ES-I3 (cell line): ENCODE measurements around the gene CNTNAP2.
A peak's percentile ranks its signal among the peaks of the same experiment; 100 is the strongest.
"Not testable (repeated sequence)": the region's sequence is repeated elsewhere in the genome, so short reads cannot be mapped to it uniquely, and the experiment has no call there.

Experiments used
- H3K36me3 ChIP-seq: 2 replicates; pipeline ENCODE4 v1.6.1; 2013; ENCODE audit warnings: mild to moderate bottlenecking, low read length, control low read depth, moderate library complexity; ENCODE audit not compliant: insufficient read depth
- H3K4me1 ChIP-seq: 2 replicates; pipeline ENCODE4 v1.6.1; 2013; ENCODE audit warnings: mild to moderate bottlenecking, control low read depth, low read length; ENCODE audit not compliant: insufficient read depth
- H3K9ac ChIP-seq: 2 replicates; pipeline ENCODE4 v1.6.1; 2013; ENCODE audit warnings: low read depth, mild to moderate bottlenecking, low read length, moderate library complexity
- H3K9me3 ChIP-seq: 2 replicates; pipeline ENCODE4 v1.6.1; 2013; ENCODE audit warnings: mild to moderate bottlenecking, low read length, moderate library complexity; ENCODE audit not compliant: control insufficient read depth, insufficient read depth

Gene CNTNAP2

DNA sequence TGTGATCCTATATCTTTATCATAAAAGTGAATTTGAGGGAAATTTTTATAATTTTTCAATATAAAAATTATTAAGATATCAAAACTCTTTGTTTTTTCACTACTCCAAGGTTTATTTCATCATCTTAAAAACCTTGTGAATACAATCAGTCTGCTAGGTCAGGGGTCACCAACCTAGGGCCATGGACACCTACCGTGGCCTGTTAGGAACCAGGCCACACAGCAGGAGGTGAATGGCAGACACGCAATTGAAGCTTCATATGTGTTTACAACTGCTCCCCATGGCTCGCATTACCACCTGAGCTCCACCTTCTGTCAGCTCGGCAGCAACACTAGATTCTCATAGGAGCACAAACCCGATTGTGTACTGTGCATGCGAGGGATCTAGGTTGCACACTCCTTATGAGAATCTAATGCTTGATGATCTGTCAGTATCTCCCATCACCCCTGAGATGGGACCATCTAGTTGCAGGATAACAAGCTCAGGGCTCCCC, 2202.8 kb downstream of the CNTNAP2 start:
- no peaks in the 10 kb centered on the region for H3K9me3 ChIP-seq
- H3K36me3 ChIP-seq, result no peaks in the 10 kb centered on the region
- H3K4me1 ChIP-seq, result peaks cover 25% of the 10 kb centered on the region
- H3K9ac ChIP-seq, result no peak overlapping the region

DNA sequence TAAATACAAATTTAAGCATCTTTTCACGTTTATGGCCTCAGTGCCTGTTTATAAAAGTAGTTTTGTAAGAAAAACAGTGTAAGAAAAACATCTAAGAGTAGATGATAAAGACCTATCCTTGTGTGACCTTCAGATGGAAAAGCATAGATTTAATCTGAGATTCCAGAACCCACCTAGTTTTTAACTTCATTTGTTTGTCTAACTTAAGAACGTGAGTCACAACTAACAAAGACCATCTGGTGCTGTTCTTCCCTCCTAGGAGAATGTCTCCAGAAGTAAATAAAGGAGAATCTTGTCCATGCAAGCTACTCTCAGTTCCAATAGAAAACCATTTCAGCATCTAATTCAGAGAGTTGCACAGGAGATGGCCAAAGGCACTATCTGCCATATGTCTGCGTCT, 2208.6 kb downstream of the CNTNAP2 start:
- Histone ChIP-seq H3K9ac (no peak overlapping the region), H3K9me3 (no peaks in the 10 kb centered on the region; the same call in 1 of the 2 replicates), H3K36me3 (no peaks in the 10 kb centered on the region), H3K4me1 (peaks cover 15% of the 10 kb centered on the region)

DNA sequence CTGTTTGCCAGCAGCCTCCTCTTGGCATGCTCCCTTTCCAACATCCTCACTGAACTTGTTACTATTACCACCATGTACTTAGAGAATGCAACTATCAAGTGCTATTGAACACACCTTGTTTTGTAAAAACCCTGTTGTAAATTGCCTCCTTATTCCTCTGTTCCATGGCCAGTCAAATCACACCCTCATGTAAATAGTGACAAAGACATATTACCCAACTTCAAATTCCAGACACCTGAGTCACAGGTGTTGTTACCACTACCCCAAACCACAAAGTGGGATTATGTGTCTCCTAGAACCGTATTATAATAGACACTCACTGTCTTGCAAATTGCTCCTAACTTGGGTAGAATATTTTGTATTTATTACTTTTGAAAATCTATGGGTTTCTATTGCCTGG, 2210.8 kb downstream of the CNTNAP2 start:
- Histone ChIP-seq H3K9me3 (no peaks in the 10 kb centered on the region; the same call in 1 of the 2 replicates), H3K9ac (no peak overlapping the region), H3K4me1 (peaks cover 15% of the 10 kb centered on the region), H3K36me3 (no peaks in the 10 kb centered on the region)

GRCh38 chr7:148328906-148329305, 2212.3 kb downstream of the CNTNAP2 start:
- Histone ChIP-seq H3K36me3 (no peaks in the 10 kb centered on the region), H3K9ac (no peak overlapping the region), H3K9me3 (no peaks in the 10 kb centered on the region; the same call in 1 of the 2 replicates), H3K4me1 (peaks cover 15% of the 10 kb centered on the region)

GRCh38 chr7:148330124-148330818, 2213.7 kb downstream of the CNTNAP2 start:
- H3K9me3 ChIP-seq, result no peaks in the 10 kb centered on the region; the same call in 1 of the 2 replicates

GRCh38 chr7:148330822-148331221, 2214.2 kb downstream of the CNTNAP2 start:
- Histone ChIP-seq H3K4me1 (peaks cover 29% of the 10 kb centered on the region), H3K9me3 (no peaks in the 10 kb centered on the region; the same call in 1 of the 2 replicates), H3K9ac (no peak overlapping the region), H3K36me3 (no peaks in the 10 kb centered on the region)

More at GRCh38 chr7:148330124-148330818, 2213.7 kb downstream of the CNTNAP2 start:
- Histone ChIP-seq H3K4me1 (peaks cover 23% of the 10 kb centered on the region), H3K36me3 (no peaks in the 10 kb centered on the region), H3K9ac (no peak overlapping the region)

DNA sequence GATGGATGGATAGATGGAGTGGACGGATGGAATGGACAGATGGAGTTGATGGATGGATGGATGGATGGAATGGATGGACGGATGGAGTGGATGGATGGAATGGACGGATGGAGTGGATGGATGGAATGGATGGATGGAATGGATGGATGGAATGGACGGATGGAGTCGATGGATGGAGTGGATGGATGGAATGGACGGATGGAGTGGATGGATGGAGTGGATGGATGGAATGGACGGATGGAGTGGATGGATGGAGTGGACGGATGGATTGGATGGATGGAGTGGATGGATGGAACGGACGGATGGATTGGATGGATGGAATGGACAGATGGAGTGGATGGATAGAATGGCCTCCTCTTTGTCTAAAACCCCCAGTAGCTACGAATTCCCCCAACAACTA, 2214.9 kb downstream of the CNTNAP2 start:
- not testable (repeated sequence) for H3K36me3 ChIP-seq, H3K9me3 ChIP-seq, H3K9ac ChIP-seq
- peaks cover 33% of the 10 kb centered on the region for H3K4me1 ChIP-seq

DNA sequence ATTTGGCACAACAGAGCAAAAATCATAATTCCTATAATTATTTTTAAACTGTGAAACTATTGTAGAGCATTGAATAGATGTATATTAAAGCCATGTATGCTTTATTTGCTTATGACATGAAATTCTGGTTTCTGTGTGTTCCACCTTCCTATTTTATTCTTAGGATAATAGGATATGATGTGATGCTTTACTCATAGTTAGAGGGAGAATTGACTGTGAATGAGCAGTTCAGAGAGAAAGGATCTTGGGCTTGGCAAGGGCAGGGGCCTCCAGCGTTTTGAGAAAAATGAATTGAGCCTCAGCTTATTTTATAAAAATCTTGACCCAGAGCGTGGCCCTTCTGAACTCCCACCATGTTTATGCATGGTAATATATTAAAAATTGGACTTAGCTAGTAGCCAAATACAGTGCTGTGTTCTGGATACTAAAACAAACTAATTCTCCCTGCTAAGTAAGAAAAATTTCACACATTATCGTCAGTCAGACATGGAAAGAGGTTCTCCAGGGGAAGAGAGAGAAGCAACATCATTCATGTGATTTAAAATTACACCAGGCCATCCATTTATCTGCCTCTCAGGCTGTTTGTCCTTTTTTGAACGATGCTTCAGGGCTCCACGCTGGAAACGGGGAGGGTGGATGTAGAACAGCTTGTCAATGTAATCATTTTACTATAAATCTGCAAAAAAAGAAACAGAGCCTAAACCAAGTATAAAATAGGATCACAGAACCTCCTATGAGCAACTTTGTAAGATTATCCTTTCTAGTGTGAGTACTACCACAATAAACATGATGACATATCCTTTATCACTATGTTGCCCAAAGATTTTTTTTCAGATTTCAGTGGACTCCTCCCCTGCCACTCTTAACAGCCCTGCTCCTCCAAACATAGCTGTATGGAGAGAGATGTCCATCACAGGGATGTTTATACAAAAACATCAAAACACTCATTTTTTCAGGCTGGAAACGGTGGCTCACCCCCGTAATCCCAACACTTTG, 2215.9 kb downstream of the CNTNAP2 start:
- H3K4me1 ChIP-seq, result peaks cover 34% of the 10 kb centered on the region
- H3K36me3 ChIP-seq, result no peaks in the 10 kb centered on the region
- H3K9me3 ChIP-seq, result no peaks in the 10 kb centered on the region
- H3K9ac ChIP-seq, result no peak overlapping the region

DNA sequence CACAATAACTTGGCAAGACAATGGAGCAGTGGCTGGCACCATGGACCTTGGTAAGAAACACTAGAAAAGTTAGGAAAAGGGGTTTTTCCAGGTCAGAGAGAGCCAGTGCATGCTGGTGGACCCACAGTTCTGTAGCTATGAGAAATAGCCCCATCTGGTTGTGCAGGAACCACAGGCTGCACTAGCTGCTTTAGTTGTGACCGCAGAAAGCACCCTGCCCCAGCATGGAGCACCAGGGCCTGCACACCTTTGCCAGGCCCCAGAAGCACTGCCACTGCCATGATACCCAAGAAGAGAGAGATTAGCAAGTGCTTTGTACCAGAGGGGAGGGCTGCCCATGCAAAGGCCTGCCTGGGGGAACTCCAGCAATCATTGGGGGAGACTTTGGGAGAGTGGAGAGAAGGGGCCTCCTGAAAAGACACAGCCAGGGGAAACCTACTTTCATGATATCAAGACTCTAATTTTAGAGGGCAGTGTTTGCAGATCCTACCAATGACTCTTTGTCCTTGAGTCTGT, 2217.9 kb downstream of the CNTNAP2 start:
- Histone ChIP-seq H3K9me3 (no peaks in the 10 kb centered on the region), H3K9ac (no peak overlapping the region), H3K4me1 (peaks cover 40% of the 10 kb centered on the region), H3K36me3 (no peaks in the 10 kb centered on the region)

DNA sequence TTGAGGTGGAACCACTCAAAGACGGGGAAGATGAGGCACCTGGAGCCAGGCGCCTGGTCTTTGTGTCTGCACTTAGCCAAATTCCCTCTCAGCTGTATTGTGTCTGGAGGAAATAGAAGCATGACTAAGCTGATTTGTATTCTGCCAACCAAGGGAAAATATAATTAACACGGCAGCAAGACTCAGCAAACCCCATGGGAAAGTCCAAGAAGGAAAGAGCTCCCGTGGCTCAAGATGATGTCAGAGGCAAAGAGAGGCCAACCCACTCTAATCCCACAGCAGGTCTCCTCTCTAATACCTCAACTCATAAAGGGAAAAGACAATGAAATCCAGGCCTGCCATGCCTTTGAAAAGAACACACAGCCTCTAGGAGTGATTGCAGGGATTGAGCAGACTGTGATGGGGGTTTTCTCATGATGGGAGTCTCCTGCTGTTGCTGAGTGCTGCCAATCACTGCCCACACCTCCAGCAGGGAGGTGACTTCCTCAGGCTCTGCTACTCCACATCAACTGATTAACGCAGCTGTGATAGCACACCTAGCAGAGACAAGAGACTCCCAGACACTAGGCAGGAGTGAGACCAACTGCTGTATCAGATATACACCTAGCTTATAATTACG, 2218.5 kb downstream of the CNTNAP2 start:
- Histone ChIP-seq H3K36me3 (no peaks in the 10 kb centered on the region), H3K9ac (no peak overlapping the region), H3K4me1 (peaks cover 40% of the 10 kb centered on the region), H3K9me3 (no peaks in the 10 kb centered on the region)

DNA sequence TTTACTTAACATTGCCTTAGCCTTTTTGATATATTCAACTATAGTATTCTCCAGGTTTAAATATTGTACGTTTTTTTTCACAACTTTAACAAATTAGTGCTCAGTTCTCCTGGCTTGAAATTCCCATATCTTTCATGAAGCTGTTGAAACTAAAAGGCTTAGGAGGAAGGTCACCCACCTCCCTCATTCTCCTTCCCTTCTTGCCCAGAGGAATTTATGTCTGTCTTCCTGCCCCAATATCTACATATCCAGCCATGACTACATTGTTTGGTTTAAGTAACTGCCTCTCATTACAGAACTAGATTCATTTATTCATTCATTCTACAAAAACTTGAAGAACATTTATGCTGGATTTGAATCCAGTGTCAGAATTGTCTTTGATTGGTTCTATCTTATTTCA, 2219.2 kb downstream of the CNTNAP2 start:
- no peak overlapping the region for H3K9ac ChIP-seq
- no peaks in the 10 kb centered on the region for H3K9me3 ChIP-seq
- peaks cover 40% of the 10 kb centered on the region for H3K4me1 ChIP-seq
- H3K36me3 ChIP-seq, result no peaks in the 10 kb centered on the region

GRCh38 chr7:148336411-148336810, 2219.8 kb downstream of the CNTNAP2 start:
- no peak overlapping the region for H3K9ac ChIP-seq
- H3K4me1 ChIP-seq, result peaks cover 40% of the 10 kb centered on the region
- no peaks in the 10 kb centered on the region for H3K9me3 ChIP-seq
- H3K36me3 ChIP-seq, result no peaks in the 10 kb centered on the region

DNA sequence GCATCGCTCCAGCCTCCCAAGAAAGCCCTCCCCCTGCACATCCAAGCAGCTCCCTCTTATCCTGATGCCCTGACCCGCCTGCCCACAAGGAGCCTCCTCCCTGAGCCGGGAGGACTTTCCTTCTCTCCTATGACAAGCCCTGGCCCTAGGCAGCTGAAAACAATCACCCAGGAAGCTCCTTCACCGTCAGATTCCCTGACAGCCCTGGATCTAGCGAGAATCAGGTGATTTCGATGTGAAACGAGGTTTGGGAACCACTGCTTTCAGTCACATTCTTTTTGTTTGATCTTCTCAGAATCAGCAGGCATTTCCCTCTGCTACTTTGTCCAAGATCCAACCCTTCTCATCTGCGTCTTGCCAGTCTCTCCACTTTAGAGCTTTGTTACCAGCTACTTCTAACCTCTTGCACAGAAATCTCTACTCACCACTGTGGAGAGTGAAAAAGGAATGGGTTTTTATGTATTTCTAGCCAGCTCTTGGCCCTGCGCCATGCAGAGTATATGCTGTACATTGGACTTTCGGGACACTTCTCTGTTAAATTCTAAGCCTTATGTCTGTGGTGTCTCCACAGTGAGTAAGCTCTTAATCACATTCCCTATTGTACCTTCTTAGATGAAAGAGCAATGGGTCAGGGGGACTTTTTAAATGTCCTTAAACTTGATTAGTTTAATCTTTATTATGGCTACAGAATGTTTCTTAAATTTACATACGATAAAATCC, 2220.8 kb downstream of the CNTNAP2 start:
- H3K9me3 ChIP-seq, result no peaks in the 10 kb centered on the region
- H3K36me3 ChIP-seq, result no peaks in the 10 kb centered on the region
- 0 out of 2 replicates have a peak overlapping the region, but pooled peaks have one; percentile 12 for H3K9ac ChIP-seq
- H3K4me1 ChIP-seq, result peaks cover 48% of the 10 kb centered on the region
